ENCODE data around the gene UCHL3.
A peak's percentile ranks its signal among the peaks of the same experiment; 100 is the strongest.
"Not testable (repeated sequence)": the region's sequence is repeated elsewhere in the genome, so short reads cannot be mapped to it uniquely, and the experiment has no call there.

Gene UCHL3

GRCh38 chr13:75549262-75550158 is at the start of gene UCHL3:
UCHL3 (plus strand) TSS chr13:75549791; CDS start chr13:75549821, 30 bp downstream.
- peak; percentile 98 for DNase-seq

DNA sequence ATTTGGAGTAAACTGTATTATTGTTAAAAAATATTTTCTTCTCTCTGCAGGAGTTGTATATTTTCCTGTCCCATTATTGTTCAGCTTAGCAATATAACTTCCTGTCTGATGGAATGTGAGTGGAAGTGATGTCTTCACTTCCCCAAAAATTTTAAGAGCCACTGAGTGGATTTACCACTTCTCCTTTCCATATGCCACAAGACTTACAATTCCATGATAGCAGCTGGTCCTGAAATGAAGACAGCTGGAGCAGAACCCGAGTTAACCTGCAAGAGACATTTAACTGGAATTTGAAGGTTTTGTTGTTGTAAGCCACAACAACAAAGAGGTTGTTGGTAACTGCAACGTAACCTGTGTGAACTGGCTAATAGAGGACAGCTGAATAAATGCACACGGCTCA is 44.3 kb upstream of the UCHL3 start:
- no peak for DNase-seq

- DNase-seq = no peak
These were observed 43.6 kb upstream of the UCHL3 start for GRCh38 chr13:75506018-75506417.

GRCh38 chr13:75507027-75508001 is 42.3 kb upstream of the UCHL3 start:
- DNase-seq = no peak

DNA sequence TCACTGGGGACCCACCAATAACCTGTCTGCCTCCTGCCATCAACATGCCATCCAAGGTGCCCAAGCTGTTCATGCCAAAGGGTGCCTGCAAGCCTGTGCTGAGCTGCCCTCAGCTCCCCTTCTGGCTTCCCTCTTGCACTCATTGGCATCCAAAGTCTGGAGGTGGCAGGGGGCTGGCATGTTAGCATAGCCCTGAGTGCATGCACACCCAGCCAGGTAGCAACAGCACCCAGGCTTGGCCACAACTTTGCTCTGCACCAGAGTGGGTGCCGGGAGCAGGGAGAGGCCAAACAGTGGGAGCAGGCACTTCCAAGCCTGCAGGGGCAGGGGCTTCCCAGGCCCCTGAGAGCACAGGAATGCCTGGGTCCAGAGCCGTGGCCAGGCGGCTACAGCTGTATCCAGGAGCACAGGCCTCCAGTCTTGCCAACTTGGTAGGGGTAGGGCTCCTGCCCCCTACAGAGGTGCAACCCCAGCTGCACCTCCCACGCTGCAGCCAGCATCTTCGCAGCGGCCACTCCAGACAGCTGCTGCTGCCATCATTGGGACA is 41.5 kb upstream of the UCHL3 start:
- no peak for DNase-seq

- no peak for DNase-seq
These were observed 38.5 kb upstream of the UCHL3 start for GRCh38 chr13:75511051-75511625.

GRCh38 chr13:75512253-75512652 is 37.3 kb upstream of the UCHL3 start:
- DNase-seq = no peak

DNA sequence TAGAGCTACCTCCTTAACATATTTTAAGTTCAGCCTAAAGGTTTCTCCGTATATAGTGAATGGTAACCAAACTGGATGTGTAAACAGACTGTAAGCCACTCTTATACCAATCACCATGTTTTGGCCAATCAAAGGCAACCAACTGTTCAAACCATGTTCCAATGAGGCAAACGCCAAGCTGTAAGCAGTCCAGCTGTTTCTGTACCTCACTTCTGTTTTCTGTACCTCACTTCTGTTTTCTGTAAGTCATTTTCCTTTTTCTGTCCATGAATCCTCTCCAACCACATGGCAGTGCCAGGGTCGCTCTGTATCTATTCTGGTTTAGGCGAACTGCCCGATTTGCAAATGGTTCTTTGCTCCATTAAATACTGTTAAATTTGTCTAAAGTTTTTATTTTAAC is 36.3 kb upstream of the UCHL3 start:
- DNase-seq = no peak

GRCh38 chr13:75514080-75514995 is 35.3 kb upstream of the UCHL3 start:
- no peak for DNase-seq

DNA sequence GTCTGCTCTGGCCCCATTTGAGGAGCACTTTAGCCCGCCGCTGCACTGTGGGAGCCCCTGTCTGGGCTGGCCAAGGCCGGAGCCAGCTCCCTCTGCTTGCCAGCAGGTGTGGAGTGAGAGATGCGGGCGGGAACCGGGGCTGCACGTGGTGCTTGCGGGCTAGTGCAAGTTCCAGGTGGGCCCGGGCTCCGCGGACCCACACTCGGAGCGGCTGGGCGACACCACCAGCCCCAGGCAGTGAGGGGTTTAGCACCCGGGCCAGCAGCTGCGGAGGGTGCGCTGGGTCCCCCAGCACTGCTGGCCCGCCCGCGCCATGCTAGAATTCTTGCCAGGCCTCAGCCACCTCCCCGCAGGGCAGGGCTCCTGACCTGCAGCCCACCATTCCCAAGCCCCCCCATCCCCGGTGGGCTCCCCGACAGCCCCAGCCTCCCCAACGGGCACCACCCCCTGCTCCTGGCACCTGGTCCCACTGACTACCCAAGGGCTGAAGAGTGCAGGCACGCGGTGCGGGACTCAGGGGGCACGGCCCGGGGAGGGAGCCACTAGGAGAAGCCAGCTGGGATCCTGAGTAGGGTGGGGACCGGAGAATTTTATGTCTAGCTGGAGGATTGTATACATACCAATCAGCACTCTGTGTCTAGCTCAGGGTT is 31.0 kb upstream of the UCHL3 start:
- DNase-seq = no peak

DNA sequence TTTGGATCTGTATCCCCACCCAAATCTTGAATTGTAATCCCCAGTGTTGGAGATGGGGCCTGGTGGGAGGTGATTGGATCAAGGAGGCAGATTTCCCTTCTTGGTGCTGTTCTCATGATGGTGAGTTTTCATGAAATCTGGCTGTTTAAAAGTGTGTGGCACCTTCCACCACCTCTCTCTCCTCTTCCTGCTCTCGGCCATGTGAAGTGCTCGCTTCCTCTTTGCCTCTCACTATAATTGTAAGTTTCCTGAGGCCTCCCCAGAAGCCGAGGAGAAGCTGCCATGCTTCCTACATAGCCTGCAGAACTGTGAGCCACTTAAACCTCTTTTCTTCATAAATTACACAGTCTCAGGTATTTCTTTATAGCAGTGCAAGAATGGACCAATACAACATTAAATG is 27.6 kb upstream of the UCHL3 start:
- no peak for DNase-seq

GRCh38 chr13:75530549-75530961 is 19.0 kb upstream of the UCHL3 start:
- peak; percentile 4 for DNase-seq

GRCh38 chr13:75533861-75534260 is 15.7 kb upstream of the UCHL3 start:
- DNase-seq = no peak

GRCh38 chr13:75537401-75538365 is 11.9 kb upstream of the UCHL3 start, which contains the start of gene COMMD6:
COMMD6 (minus strand) TSS chr13:75537841; CDS start chr13:75537805, 36 bp downstream.
- DNase-seq = peak; percentile 76

GRCh38 chr13:75541287-75541686 is 8.3 kb upstream of the UCHL3 start:
- no peak for DNase-seq

DNA sequence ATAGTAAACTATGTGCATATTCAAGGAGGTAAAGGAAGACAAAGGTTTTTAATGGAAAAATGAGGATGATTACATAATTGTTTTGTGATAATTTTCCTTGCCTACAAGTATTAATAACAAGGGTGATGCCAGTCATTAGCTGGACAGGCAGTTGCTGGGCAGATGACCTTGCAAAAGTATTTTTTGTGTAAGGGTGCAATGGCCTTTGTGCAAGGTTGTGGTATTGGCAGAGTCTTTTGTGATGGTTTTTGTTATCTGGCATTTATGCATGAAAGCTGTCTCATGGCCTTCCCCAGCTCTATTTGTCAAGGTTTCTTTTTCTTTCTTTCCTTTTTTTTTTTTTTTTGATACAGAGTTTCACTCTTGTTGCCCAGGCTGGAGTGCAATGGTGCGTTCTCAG is 7.6 kb upstream of the UCHL3 start:
- DNase-seq = no peak

GRCh38 chr13:75544681-75545330 is 4.8 kb upstream of the UCHL3 start:
- no peak for DNase-seq

- DNase-seq = not testable (repeated sequence)
These were observed 4.2 kb upstream of the UCHL3 start for GRCh38 chr13:75545386-75545785.

DNA sequence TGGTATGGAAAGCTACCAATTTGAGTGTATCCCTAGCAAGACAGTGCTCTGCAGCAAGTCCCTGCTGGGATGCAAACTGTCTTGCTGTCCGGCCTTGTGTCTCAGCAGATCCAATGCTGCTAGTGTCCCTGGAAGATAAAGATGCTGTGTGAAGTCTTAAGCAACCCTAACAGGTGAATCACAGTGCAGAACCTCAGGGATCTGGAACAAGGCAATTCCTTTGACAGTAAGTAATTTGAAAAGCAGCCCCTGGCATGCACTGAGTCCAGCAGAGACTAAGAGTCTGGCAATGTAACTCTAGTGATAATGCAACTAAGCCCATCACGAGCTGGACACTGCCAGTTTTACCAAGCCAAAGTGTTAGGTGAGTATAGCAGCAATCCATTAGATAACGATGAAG is 1.7 kb upstream of the UCHL3 start:
- DNase-seq = no peak
